SU-DHL-6 (cell line): ENCODE measurements around the gene OXLD1.

ENCODE experiments used
- EZH2phosphoT487 ChIP-seq: fragments of 200-600 bp; sonication (generic), shearing (Covaris generic); conservative IDR thresholded peaks from 2 replicates; pipeline ENCODE4 v1.6.1; 2018; ENCODE audit warnings: mild to moderate bottlenecking, antibody characterized with exemption, low read length, moderate library complexity, mixed read lengths
- TF ChIP-seq, protein P1 (sequence below): fragments of 200-600 bp; sonication (generic); IDR thresholded peaks from one replicate; pipeline ENCODE4 v1.5.1; 2017; ENCODE audit warnings: antibody characterized with exemption, mild to moderate bottlenecking, low read length, moderate library complexity; ENCODE audit not compliant: insufficient read depth, poor library complexity, severe bottlenecking

GRCh38 chr17:81695211-81695610 is 28.8 kb upstream of the OXLD1 start:
- TF ChIP-seq EZH2phosphoT487, result no peak
- TF ChIP-seq, protein P1, sequence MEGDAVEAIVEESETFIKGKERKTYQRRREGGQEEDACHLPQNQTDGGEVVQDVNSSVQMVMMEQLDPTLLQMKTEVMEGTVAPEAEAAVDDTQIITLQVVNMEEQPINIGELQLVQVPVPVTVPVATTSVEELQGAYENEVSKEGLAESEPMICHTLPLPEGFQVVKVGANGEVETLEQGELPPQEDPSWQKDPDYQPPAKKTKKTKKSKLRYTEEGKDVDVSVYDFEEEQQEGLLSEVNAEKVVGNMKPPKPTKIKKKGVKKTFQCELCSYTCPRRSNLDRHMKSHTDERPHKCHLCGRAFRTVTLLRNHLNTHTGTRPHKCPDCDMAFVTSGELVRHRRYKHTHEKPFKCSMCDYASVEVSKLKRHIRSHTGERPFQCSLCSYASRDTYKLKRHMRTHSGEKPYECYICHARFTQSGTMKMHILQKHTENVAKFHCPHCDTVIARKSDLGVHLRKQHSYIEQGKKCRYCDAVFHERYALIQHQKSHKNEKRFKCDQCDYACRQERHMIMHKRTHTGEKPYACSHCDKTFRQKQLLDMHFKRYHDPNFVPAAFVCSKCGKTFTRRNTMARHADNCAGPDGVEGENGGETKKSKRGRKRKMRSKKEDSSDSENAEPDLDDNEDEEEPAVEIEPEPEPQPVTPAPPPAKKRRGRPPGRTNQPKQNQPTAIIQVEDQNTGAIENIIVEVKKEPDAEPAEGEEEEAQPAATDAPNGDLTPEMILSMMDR, result no peak
